HG02884 (cell line): ENCODE results near the gene PDGFA.

Experiments
- ATAC-seq: cut with Tn5 transposase; IDR thresholded peaks from one replicate; pipeline ENCODE4 v1.9.1; 2021; ENCODE audit warnings: mild to moderate bottlenecking, moderate library complexity; ENCODE audit not compliant: unreplicated experiment

Gene PDGFA

DNA sequence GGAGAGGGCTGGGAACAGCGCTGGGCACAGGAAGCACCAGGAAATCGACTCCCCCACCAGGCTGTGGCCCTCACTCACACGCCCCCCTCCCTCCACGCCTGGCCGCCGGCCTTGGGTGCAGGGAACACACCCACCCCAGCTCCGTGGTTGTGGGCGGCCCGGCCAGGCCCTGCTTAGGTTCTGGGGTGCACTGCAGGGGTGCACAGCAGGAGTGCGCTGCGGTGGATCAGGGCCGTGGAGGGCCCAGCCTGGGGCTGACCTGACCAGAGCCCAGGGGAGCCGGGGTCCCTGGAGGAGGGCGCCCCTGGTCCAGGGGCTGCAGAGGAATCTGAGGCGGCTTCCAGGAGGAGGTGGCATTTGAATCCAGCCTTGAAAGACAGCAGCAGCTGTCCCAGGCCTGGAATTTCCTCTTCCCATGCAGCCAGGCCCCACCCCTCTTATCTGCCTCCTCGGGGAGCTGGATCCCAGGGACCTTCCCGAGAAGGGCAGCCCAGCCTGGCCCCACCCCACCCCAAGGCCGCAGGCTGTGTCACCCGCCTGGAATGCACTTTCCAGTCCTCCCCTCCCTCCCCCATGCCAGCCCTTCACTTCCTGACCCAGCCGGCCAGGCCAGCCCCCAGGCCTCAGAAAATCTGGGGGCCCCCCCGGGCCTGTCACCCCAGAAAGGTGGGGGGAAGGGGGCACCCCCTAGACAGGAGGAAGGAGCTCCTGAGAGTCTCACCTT is 18.4 kb upstream of the PDGFA start:
- no peak for ATAC-seq

DNA sequence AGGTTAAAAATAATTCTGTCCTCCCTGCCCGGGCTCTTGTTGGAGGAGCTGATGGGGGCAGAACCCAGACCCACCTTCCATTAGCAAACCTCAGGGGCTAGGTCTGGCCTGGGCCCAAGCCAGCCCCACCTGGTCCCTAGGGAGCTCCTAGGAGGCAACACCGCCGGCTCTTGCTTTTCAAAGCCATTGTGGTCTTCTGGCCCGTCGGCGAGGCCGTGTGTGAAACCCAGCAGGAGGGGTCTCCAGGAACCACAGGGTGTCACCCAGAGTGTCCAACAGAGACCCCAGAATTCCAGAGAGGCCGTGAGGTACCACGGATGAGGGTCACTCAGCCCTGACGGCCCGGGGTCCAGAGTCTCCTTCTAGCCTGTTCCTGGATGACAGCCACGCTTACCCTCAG is 16.6 kb upstream of the PDGFA start:
- ATAC-seq = no peak

DNA sequence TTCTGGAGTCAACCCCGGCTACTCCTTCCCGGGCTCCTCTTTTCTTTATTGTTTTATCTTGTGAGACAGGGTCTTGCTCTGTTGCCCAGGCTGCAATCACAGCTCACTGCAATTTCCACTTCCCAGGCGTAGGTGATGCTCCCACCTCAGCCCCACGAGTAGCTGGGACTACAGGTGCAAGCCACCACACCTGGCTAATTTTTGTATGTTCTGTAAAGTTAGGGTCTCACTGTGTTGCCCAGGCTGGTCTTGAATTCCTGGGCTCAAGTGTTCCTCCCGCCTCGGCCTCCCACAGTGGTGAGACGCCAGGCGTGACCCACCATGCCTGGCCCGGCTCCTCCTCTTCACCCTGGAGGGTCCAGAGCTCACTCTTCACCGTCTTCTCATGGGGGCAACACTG is 15.3 kb upstream of the PDGFA start:
- no peak for ATAC-seq

- no peak for ATAC-seq
These were observed 14.4 kb upstream of the PDGFA start for GRCh38 chr7:534075-534474.

DNA sequence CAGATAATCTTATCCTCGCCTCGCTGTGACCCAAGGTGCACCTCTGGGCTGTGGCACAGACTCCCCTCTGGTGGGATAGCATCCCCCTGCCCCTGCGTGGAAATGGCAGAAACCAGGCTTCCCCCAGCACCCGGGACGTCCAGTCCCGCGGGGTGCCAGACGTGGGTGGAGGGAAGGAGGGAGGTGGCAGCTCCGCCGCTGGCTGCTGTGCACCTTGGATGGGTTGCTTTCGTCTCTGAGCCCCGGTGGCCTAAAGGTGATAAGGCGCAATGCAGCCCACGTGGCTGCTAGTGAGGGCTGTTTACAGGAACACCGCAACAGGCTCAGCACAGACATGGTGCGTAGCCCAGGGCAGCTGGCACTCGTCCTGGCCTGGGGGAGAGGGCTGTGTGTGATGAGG is 13.6 kb upstream of the PDGFA start:
- ATAC-seq = no peak

DNA sequence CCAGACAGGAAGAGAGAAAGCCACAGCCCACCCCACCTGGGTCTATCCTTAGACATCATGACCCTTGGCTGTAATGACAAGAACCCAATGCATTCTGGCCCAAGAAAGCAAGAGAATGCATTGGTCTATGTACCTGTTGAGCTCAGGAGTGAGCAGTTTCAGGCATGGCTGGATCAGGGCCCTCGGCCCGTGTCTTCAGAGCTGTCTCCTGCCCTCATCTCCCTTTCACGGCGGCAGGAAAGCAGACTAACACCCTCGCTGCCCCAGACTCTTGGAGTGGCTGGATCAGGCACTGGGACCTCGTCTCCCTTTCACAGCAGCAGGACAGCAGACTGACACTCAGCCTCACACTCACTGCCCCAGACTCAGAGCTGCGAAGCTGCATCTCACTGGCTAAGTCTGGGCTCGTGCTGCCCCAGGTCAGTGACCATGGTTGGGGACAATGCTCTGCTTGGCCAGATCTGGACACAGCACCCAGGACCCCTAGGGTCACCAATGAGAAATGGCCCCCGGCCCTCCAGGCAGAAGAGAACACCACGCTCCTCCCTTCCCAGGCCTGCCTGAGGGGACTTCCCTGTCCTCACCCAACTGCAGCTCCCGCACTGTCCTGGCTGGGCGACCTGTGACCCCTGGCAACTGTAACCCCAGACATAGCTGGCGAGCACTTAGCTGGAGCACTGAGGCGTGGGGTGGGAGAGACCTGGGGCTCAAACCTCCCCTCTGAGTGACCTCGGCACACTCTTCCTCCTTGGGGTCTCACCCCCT is 12.9 kb upstream of the PDGFA start:
- no peak for ATAC-seq

DNA sequence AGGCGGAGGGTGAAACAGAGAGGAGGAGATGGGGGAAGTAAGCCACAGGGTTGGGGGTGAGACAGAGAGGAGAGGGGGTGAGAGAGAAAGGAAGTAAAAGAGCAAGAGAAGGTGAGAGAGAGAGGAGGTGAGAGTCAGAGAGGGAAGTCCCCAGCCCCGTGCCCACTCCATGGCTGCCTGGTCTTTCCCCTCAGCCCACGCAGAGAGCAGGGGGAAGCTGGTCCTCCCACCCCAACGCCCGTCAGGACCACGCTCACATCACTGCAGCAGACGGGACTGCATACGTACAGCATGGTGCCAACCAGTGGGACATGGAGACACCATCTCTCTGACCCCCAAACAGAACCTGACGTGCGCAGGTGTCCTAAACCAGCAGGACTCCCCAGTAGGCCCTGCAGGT is 12.1 kb upstream of the PDGFA start:
- no peak for ATAC-seq

DNA sequence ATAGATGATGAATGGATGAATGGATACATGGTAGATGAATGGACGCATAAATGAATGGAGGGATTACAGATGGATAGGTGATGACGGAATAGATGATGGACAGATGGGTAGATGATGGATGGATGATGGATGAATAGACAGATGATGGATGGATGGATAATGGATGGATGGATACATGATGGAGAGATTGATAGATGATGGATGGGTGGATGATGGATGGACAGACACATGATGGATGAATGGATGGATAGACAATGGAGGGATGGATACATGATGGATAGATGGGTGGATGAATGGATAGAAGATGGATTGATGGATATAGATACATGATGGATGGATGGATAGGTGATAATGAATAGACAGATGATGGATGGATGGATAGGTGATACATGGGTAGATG is 8.8 kb upstream of the PDGFA start:
- ATAC-seq = no peak

GRCh38 chr7:527723-528122 is 8.1 kb upstream of the PDGFA start:
- ATAC-seq = no peak

- no peak for ATAC-seq
These were observed 6.9 kb upstream of the PDGFA start for GRCh38 chr7:526460-527034.

GRCh38 chr7:525740-526139 is 6.1 kb upstream of the PDGFA start:
- no peak for ATAC-seq

GRCh38 chr7:524800-525199 is 5.2 kb upstream of the PDGFA start:
- no peak for ATAC-seq

GRCh38 chr7:523347-524336 is 4.0 kb upstream of the PDGFA start:
- no peak for ATAC-seq

- ATAC-seq = no peak
These were observed 3.3 kb upstream of the PDGFA start for GRCh38 chr7:522951-523314.

- peak; percentile 39 for ATAC-seq
These were observed 2.7 kb upstream of the PDGFA start for GRCh38 chr7:522071-522950.

DNA sequence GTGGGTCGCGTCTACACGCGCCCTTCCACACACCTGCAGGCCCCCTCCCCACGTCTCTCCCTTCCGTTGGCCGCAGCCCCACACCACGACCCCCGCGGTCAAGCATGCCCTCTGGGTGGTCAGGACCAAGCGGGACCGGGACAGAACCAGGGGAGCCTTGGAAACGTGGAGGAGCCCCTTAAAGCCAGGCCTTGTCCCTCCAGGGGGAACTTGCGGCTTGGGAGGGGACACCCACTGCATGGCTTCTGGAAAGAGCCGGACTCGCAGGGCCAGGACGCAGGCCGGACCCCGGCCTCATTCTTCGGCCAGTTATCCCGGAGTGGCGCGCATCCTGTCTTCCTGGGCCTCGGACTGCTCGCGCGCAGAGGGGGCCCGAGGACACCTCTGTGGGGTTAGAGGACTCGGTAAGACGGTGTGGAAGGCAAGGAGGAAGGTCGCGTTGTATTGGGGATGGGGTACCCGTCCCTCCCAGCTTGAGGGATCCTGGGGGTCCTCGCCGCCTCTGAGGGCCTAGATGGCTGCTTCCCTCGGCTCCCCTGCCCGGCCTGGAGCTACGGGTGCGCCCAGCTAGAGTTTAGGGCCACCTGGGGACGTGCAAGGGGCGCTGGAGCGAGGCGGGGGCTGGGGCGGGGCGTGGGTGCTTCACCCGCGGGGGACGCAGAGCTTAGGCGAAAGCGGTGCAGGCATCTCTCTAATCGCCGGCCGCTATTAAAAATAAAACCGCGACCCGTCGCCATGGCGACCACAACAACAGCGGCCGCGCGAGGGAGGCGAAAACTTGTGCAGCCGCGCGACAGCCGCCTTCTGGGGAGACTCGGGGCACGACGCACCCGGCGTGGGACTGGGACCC is 1.8 kb upstream of the PDGFA start:
- no peak for ATAC-seq

GRCh38 chr7:520503-521161 is 986 bp upstream of the PDGFA start:
- ATAC-seq = no peak

GRCh38 chr7:518630-519483 is 789 bp downstream of the PDGFA start:
- no peak for ATAC-seq
